ENCODE data around the gene MAPK4.

DNA sequence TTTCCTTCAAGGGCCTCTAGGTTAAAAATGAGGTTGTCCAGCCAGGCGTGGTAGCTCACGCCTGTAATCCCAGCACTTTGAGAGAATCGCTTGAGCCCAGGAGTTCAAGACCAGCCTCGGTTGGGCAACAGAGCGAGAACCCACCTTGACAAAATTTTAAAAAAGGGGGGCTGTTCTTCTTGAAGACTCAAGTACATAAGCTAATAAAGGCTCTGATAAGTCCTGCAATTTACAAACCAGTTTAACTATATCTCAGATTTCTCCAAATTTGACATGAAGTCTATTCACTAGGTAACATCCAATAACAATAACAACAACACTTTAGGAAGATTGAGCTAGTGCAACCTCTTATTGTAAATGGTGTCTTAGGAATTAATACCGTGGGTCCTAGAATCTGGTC, 129.7 kb downstream of the MAPK4 start:
- TF ChIP-seq, protein P1, sequence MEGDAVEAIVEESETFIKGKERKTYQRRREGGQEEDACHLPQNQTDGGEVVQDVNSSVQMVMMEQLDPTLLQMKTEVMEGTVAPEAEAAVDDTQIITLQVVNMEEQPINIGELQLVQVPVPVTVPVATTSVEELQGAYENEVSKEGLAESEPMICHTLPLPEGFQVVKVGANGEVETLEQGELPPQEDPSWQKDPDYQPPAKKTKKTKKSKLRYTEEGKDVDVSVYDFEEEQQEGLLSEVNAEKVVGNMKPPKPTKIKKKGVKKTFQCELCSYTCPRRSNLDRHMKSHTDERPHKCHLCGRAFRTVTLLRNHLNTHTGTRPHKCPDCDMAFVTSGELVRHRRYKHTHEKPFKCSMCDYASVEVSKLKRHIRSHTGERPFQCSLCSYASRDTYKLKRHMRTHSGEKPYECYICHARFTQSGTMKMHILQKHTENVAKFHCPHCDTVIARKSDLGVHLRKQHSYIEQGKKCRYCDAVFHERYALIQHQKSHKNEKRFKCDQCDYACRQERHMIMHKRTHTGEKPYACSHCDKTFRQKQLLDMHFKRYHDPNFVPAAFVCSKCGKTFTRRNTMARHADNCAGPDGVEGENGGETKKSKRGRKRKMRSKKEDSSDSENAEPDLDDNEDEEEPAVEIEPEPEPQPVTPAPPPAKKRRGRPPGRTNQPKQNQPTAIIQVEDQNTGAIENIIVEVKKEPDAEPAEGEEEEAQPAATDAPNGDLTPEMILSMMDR (IDR thresholded peaks at IDR 0.05): no peak
- TF ChIP-seq POLR2A (IDR thresholded peaks at IDR 0.05): no peak
- TF ChIP-seq EP300 (IDR thresholded peaks at IDR 0.05): no peak
